Activated naive CD4-positive, alpha-beta T cell treated with anti-CD3 and anti-CD28 coated beads, Interleukin-2, amount 50 U/mL, for 16 hours (primary cell): ENCODE results near the gene ASB13.
"Not testable (repeated sequence)": the region's sequence is repeated elsewhere in the genome, so short reads cannot be mapped to it uniquely, and the experiment has no call there.

Source experiments
- DNase-seq: peaks from one replicate; pipeline ENCODE4 v3.0.0-alpha.2; 2020

ASB13 gene

DNA sequence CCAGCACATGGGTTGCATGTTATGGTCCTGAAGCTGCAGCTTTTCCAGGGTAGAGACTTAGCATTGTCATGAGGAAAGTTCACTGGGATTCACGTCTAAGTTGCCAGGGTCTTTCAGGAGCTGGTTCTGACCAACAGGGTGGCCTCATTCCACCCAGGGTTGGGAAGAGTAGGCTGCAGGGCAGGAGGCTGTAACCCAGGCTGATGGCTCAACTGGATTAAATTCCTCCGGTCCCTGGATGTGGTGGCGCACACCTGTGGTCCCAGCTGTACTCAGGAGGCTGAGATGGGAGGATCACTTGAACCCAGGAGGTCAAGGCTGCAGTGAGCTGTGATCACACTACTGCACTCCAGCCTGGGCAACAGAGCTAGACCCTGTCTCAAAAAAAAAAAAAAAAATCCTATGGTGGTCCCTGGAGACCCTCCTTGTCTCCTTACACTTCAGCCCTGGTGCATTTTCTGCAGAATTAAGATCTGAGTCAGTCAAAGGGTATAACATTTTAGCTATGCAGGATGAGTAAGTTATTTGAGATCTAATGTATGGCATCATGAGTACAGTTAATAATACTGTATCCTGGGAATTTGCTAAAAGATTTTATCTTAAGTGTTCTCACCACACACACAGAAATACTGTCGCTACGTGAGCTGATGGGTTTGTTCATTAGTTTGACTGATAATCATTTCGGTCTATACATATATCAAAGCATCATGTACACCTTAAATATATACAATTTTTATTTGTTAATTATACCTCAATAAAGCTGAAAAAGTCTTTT lies 44.0 kb downstream of the ASB13 start:
- DNase-seq: no peak

GRCh38 chr10:5621371-5621770 lies 45.0 kb downstream of the ASB13 start:
- DNase-seq: not testable (repeated sequence)

- no peak for DNase-seq
Measured at GRCh38 chr10:5620966-5621365, 45.4 kb downstream of the ASB13 start.

DNA sequence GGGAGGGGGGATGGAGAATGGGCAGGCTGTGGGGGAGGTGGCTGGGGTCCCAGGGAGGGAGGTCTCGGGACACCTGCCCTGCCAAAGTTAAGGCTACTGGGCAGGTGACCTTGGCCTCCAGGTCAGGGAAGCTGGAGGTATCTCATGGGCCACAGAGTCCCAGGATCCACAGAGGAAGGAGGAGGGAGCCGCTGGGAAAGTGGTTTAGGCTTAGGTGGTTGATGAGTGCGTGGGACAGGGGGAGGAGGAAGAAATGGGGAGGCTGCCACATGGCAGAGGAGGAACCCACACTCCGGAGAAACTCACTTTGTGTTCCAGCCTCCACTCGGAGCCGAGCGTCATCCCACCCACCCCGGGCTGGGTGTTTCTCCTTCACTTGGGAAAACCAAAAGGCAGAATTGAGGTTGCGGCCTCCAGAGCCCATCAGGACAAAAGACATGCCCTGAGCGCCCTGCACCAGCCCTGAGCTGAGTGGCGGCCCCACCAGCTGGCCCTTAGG lies 46.1 kb downstream of the ASB13 start:
- DNase-seq: no peak

- DNase-seq: no peak
Measured at GRCh38 chr10:5619362-5620211, 46.8 kb downstream of the ASB13 start.

GRCh38 chr10:5618829-5619228 lies 47.6 kb downstream of the ASB13 start:
- no peak for DNase-seq

DNA sequence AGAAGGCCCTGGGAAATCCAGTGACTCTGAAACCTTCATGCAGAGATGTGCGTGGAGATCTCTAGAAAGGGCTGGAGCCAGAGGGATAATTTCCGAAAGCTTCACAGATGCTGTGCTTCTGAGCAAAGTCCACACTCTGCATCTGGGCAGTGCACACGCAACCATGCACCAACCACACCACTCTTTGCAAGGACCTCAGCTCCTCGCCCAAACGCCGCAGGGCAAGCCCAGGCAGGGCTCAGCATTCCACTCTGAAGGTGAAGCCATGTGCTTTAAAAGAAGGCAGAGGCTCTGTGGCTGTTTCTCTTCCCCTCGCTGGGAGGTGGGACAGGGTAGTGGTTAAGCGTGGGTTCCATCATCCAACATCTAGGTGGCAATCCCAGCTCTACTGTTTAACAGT lies 48.4 kb downstream of the ASB13 start:
- DNase-seq: no peak

DNA sequence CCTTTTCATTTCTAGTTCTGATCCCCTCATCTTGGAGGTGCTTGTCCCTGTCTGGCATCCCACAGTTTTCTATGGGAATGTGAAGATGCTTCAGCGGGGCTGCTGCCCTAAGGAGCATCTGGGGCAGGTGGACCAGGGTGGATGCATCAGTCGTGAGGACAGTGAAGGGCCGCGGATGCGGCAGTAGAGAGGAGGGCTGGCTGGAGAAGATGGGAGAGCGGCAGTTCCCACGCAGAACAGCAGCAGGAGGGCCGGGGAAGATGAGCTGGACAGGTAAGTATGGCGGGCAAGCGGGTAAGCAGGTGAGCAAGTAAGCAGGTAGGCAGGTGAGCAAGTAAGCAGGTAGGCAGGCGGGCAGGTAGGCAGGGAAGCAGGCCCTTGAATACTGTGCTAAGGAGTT lies 48.9 kb downstream of the ASB13 start:
- no peak for DNase-seq

GRCh38 chr10:5616836-5617235 lies 49.6 kb downstream of the ASB13 start:
- DNase-seq: no peak

GRCh38 chr10:5616046-5616445 lies 50.3 kb downstream of the ASB13 start:
- DNase-seq: no peak

DNA sequence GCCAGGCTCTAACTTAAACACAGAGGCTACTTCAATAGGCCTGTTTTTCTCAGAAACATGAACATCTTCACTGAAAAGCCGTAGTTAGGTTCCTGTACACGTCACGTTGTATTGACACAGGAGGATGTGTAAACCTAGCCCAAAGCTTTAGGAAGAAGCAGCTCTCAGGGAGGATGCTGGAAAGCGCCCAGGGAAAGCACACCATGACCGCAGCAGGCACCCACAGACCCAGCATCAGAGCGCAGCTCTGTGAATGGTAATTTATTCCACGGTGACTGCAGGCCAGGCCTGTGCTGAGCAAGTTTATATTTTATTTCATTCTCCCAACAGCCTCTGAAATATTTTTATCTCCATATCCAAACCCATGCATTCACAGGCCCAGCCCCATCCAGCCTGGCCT lies 51.1 kb downstream of the ASB13 start:
- no peak for DNase-seq

GRCh38 chr10:5614155-5614721 lies 52.2 kb downstream of the ASB13 start:
- no peak for DNase-seq

- DNase-seq: no peak
Measured at GRCh38 chr10:5613481-5614154, 52.8 kb downstream of the ASB13 start.

DNA sequence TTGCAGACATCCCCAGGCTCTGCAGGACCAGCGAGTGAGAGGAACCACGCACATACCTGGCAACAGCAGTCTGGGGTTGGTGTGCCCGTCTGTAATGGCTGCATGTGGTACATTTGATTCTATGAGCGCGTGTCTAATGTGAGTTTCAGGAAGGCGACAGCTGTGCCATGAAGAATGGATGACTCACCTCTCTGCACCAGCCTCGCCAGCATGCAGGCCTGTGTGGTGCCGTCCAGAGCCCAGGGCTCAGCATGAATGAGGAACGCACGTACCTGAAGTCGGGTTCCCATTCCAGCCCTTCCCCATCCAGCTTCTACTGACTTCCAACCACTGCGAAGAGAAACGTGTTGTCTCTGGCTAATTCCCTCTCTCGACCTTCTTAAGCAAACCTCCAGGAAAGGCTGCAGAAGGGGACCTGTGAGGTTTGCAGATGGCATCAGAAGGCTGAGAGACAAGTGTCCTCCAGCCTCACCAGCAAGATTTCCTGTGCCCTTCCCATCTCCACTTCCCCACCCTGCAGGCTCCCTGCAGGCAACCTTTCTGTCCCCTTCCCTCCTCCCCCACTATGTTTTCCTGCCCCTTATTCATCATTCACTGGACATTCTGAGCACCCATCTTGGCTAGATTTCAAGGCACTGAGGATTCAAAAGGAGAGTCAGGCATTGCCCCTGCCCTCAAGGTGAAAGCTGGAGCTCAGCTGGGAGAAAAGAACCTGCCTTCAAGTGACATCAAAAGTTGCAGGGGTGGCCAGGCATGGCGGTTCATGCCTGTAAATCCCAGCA lies 54.3 kb downstream of the ASB13 start:
- DNase-seq: no peak

DNA sequence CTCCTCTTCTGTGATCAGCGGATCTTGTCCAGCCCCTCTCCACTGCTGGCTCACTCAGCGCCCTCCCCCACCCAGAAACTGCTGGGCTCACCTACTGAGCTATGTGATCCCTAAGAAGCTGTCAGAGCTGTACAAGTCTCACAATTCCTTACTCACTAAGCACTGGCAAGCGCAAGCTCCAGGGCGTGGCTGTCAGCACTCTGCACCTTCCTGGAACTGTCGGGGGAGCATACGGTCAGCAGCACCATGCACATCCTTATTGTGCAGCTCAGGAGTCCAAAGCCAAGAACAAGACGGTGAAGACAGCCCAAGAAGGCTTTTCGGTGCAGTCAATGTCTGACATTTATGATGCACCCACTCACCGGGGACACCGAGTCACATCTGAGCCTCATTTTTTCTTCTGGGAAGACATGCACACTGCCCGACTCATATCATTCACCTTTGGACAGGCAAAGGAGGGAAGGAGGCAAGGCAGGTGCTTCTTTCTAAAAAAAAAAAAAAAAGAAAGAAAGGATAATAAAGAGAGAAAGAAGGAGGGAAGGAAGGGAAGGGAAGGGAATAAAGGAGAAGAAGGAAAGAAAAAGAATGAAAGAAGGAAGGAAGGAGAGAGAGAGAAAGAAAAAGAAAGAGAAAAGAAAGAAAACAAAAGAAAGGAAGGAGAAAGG lies 56.3 kb downstream of the ASB13 start:
- no peak for DNase-seq

DNA sequence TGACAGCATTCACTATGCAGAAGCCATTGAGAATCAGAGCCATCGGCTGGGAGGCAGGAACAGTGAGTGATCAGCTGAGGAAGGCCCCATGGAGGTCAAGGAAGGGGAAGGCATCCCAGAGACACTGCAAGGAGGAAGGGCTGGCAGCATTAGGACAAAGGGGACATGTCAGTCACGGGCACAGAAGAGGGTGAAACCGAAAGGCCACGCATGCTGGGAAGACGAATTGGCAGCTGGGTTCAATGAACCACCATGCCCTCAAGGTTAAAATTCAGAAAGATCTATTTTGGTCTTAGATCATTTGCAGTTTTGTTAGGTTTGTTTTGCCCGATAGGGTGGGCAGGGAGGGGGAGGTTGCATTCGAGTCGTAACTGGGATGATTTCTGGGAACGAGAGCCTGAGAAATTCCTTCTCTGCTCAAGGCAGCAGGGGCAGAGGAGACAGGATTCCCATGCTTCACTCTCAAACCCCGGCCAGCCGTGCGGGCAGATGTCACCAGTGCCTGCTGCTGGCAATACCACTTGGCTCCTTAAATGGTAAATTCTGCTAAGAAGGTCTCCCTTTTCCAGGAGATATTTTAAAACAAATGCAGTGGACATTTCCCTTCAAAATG lies 57.7 kb downstream of the ASB13 start:
- no peak for DNase-seq

- no peak for DNase-seq
Measured at GRCh38 chr10:5607594-5607993, 58.8 kb downstream of the ASB13 start.

GRCh38 chr10:5606864-5607263 lies 59.5 kb downstream of the ASB13 start:
- DNase-seq: no peak

DNA sequence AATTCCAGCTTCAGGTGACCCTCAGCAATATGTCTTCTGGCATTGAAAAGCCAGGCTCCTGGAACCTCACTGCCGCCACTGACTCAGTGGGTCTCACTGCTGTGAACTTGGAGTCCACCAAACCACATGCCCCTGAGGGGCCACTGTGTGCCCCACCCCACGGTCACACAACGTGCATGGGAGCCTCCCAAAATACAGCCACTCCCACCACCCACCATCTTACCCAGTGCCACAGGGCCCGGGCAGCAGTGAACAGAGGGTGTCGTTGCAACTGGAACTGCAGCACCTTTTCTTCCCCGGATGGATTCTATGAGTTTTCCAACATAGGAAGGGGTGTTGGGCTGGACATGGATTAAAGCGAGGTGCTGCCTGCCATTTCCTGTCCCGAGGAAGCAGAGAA lies 60.1 kb downstream of the ASB13 start:
- no peak for DNase-seq

DNA sequence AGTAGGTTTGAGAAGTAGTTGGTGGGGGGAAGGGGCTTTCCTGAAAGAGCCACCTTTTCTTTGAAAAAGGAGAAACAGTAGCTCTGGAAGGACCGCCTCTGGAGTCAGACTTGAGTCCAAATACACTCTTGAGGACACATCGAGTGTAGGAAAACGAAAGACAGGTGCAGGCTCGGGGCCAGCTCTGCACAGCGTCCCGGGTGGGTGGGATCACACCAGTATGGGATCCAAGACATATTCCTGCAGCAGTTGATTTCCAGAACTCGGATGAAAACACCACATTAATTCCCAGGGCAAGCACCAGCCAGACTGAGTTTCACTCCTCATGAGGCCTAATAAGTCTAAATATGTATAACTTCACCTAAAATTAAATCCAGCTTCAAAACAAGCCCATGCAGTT lies 61.4 kb downstream of the ASB13 start:
- DNase-seq: no peak

GRCh38 chr10:5604236-5604925 lies 62.0 kb downstream of the ASB13 start:
- DNase-seq: no peak
